Measurements from ENCODE around the gene UGT1A5.

The UGT1A5 gene

GRCh38 chr2:233691443-233692433, 21.0 kb upstream of the UGT1A5 start:
- no peaks in the 10 kb centered on the region for H3K27me3 ChIP-seq (ENCODE audit: control insufficient read depth, insufficient read depth, low read length)
- no peak overlapping the region for H3K4me2 ChIP-seq (ENCODE audit: low read length)
- H3K4me3 ChIP-seq (ENCODE audit: low read depth, low read length): no peak overlapping the region
- no peak for TF ChIP-seq CTCF (IDR thresholded peaks at IDR 0.05)
- H3K9ac ChIP-seq: no peak overlapping the region
- H3K4me1 ChIP-seq: no peaks in the 10 kb centered on the region
- H2AFZ ChIP-seq: no peak overlapping the region
- no peak overlapping the region for H3K27ac ChIP-seq
- H3K9me3 ChIP-seq (ENCODE audit: control insufficient read depth, low read length): no peaks in the 10 kb centered on the region
- no peaks in the 10 kb centered on the region for H3K79me2 ChIP-seq
- no peaks in the 10 kb centered on the region for H3K36me3 ChIP-seq (ENCODE audit: control insufficient read depth, insufficient read depth, low read length)

- Histone ChIP-seq H3K4me1 (no peaks in the 10 kb centered on the region), H3K4me2 (ENCODE audit: low read length) (no peak within 1 kb of the TSS), H3K4me3 (ENCODE audit: low read depth, low read length) (no peak within 1 kb of the TSS), H3K36me3 (ENCODE audit: control insufficient read depth, insufficient read depth, low read length) (no peaks in the 10 kb centered on the region), H2AFZ (no peak within 1 kb of the TSS), H3K27me3 (ENCODE audit: control insufficient read depth, insufficient read depth, low read length) (no peaks in the 10 kb centered on the region), H3K9ac (no peak within 1 kb of the TSS), H3K79me2 (no peaks in the 10 kb centered on the region), H3K27ac (no peak within 1 kb of the TSS), H3K9me3 (ENCODE audit: control insufficient read depth, low read length) (no peaks in the 10 kb centered on the region)
- no peak for TF ChIP-seq CTCF (IDR thresholded peaks at IDR 0.05)
Measured at GRCh38 chr2:233692648-233693047, 20.1 kb upstream of the UGT1A5 start, which contains the start of gene UGT1A6. UGT1A6 (plus strand) TSS chr2:233692890; CDS start chr2:233693005, 115 bp downstream.

- no peaks in the 10 kb centered on the region for H3K4me1 ChIP-seq
- no peak overlapping the region for H3K9ac ChIP-seq
- no peaks in the 10 kb centered on the region for H3K36me3 ChIP-seq (ENCODE audit: control insufficient read depth, insufficient read depth, low read length)
- no peaks in the 10 kb centered on the region for H3K79me2 ChIP-seq
- no peaks in the 10 kb centered on the region for H3K27me3 ChIP-seq (ENCODE audit: control insufficient read depth, insufficient read depth, low read length)
- H3K4me2 ChIP-seq (ENCODE audit: low read length): no peak overlapping the region
- no peak for TF ChIP-seq CTCF (IDR thresholded peaks at IDR 0.05)
- no peak overlapping the region for H2AFZ ChIP-seq
- H3K27ac ChIP-seq: no peak overlapping the region
- H3K4me3 ChIP-seq (ENCODE audit: low read depth, low read length): no peak overlapping the region
- H3K9me3 ChIP-seq (ENCODE audit: control insufficient read depth, low read length): no peaks in the 10 kb centered on the region
Measured at GRCh38 chr2:233693963-233694362, 18.7 kb upstream of the UGT1A5 start.

- Histone ChIP-seq H3K4me2 (ENCODE audit: low read length) (no peak overlapping the region), H3K27ac (no peak overlapping the region), H2AFZ (no peak overlapping the region), H3K4me1 (peaks cover 5% of the 10 kb centered on the region), H3K27me3 (ENCODE audit: control insufficient read depth, insufficient read depth, low read length) (no peaks in the 10 kb centered on the region), H3K9me3 (ENCODE audit: control insufficient read depth, low read length) (no peaks in the 10 kb centered on the region), H3K36me3 (ENCODE audit: control insufficient read depth, insufficient read depth, low read length) (no peaks in the 10 kb centered on the region), H3K9ac (no peak overlapping the region), H3K4me3 (ENCODE audit: low read depth, low read length) (no peak overlapping the region), H3K79me2 (no peaks in the 10 kb centered on the region)
- TF ChIP-seq CTCF (IDR thresholded peaks at IDR 0.05): no peak
Measured at GRCh38 chr2:233698740-233699139, 14.0 kb upstream of the UGT1A5 start.

Data from parathyroid adenoma (tissue), 2 donors.